Glutamatergic neuron (in vitro differentiated cells): ENCODE data around the gene MTMR10. TPM values are rescaled to one million over a fixed set of nuclear protein-coding genes. Genes with fewer than 3 reads are reported as not detected.

Experiments
- DNase-seq: peaks from one replicate; pipeline ENCODE4 v3.0.0; 2022
- H3K27ac Mint-ChIP-seq: one replicate; pipeline ENCODE4 v1.8.0; 2020; ENCODE audit warnings: mild to moderate bottlenecking, mixed read lengths, inconsistent platforms; ENCODE audit not compliant: unreplicated experiment
- H3K27me3 Mint-ChIP-seq: one replicate; pipeline ENCODE4 v1.8.0; 2020; ENCODE audit warnings: mild to moderate bottlenecking, moderate library complexity, mixed read lengths, inconsistent platforms; ENCODE audit not compliant: unreplicated experiment
- H3K36me3 Mint-ChIP-seq: one replicate; pipeline ENCODE4 v1.8.0; 2020; ENCODE audit warnings: mild to moderate bottlenecking, mixed read lengths, inconsistent platforms; ENCODE audit not compliant: unreplicated experiment
- H3K4me1 Mint-ChIP-seq: one replicate; pipeline ENCODE4 v1.8.0; 2020; ENCODE audit warnings: mild to moderate bottlenecking, low read depth, mixed read lengths, inconsistent platforms; ENCODE audit not compliant: unreplicated experiment
- H3K4me3 Mint-ChIP-seq: one replicate; pipeline ENCODE4 v1.8.0; 2020; ENCODE audit warnings: mild to moderate bottlenecking, mixed read lengths, inconsistent platforms; ENCODE audit not compliant: unreplicated experiment
- H3K9me3 Mint-ChIP-seq: one replicate; pipeline ENCODE4 v1.8.0; 2020; ENCODE audit warnings: mild to moderate bottlenecking, moderate library complexity, mixed read lengths, inconsistent platforms; ENCODE audit not compliant: unreplicated experiment
- total RNA-seq: library from RNA; stranded (reverse); fragmentation: NEBNext Ultra II Directional; extraction: Animal tissue kit (Norgen Biotek cat#: 25700); gene quantifications from one replicate; pipeline ENCODE4 v1.2.1, GENCODE V29; 2021; ENCODE audit not compliant: unreplicated experiment
- TF ChIP-seq, protein P1 (sequence below): fragments of 200-600 bp; sonication (generic); IDR thresholded peaks from one replicate; pipeline ENCODE4 v1.5.0; 2021; ENCODE audit not compliant: partially characterized antibody, unreplicated experiment

Gene MTMR10
- total RNA-seq, 1 donor from 2014 or later = 17.1 TPM

DNA sequence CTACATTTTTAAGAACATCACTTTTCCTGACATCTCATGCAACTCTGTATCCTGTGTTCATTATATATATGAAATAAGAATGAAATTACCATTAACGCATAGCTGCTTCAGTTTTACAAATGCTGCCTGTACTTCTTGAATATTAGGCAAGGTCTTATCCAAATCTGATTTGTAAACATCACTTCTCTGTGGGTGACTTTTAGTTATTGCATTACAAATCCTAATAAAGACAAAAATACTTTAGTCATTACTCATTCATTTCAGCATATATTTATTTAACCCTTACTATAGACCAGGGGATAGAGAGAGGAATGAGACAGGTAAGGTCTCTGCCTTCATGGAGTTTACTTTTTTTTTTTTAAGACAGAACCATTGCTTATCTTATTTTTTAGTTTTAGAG is 36.8 kb downstream of the MTMR10 start:
- no peak overlapping the region for H3K27ac Mint-ChIP-seq
- H3K9me3 Mint-ChIP-seq = peaks cover 1% of the 10 kb centered on the region
- H3K4me1 Mint-ChIP-seq = peaks cover 22% of the 10 kb centered on the region
- DNase-seq = no peak
- TF ChIP-seq, protein P1, sequence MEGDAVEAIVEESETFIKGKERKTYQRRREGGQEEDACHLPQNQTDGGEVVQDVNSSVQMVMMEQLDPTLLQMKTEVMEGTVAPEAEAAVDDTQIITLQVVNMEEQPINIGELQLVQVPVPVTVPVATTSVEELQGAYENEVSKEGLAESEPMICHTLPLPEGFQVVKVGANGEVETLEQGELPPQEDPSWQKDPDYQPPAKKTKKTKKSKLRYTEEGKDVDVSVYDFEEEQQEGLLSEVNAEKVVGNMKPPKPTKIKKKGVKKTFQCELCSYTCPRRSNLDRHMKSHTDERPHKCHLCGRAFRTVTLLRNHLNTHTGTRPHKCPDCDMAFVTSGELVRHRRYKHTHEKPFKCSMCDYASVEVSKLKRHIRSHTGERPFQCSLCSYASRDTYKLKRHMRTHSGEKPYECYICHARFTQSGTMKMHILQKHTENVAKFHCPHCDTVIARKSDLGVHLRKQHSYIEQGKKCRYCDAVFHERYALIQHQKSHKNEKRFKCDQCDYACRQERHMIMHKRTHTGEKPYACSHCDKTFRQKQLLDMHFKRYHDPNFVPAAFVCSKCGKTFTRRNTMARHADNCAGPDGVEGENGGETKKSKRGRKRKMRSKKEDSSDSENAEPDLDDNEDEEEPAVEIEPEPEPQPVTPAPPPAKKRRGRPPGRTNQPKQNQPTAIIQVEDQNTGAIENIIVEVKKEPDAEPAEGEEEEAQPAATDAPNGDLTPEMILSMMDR = no peak
- H3K27me3 Mint-ChIP-seq = no peaks in the 10 kb centered on the region
- H3K4me3 Mint-ChIP-seq = no peak overlapping the region
- H3K36me3 Mint-ChIP-seq = peaks cover 11% of the 10 kb centered on the region

DNA sequence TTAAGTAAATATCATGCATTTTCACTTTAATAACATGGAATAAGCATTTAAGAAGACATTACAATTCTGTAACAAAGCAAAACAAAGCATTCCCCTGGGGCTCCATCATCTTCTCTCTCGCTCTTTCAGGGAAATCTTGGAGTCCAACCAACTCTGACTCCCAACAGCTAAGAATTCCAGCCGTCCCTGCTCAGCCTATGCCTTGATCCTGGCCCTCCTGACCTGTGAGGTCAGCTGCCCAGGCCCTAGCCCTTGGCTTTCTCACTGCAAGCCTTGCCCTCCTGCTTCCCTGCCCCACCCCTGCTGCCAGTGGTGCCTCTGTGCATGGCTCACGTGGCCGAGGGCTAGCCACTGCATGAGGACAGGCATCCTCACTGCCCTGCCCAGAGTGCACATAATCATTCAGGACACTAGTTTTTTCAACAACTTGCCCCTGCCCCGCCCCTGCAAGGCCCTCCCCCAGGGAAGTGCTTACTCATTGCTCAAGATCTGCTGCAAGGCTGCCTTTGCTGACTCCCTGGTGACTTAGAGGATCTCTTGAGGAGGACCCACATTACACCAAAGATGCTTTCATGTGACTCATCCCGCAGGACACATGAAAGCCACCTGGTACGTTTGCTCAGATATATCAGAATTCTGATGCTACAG is 37.6 kb downstream of the MTMR10 start:
- Mint-ChIP-seq H3K4me3 (no peak overlapping the region), H3K27me3 (no peaks in the 10 kb centered on the region), H3K27ac (no peak overlapping the region), H3K9me3 (peaks cover 3% of the 10 kb centered on the region), H3K36me3 (peaks cover 16% of the 10 kb centered on the region), H3K4me1 (peaks cover 14% of the 10 kb centered on the region)
- TF ChIP-seq, protein P1 = no peak
- no peak for DNase-seq

- Mint-ChIP-seq H3K9me3 (peaks cover 3% of the 10 kb centered on the region), H3K27ac (no peak overlapping the region), H3K27me3 (no peaks in the 10 kb centered on the region), H3K4me1 (peaks cover 12% of the 10 kb centered on the region), H3K4me3 (no peak overlapping the region), H3K36me3 (peaks cover 15% of the 10 kb centered on the region)
- TF ChIP-seq, protein P1 = no peak
- DNase-seq = no peak
These were observed 38.2 kb downstream of the MTMR10 start for GRCh38 chr15:30953183-30953582.

DNA sequence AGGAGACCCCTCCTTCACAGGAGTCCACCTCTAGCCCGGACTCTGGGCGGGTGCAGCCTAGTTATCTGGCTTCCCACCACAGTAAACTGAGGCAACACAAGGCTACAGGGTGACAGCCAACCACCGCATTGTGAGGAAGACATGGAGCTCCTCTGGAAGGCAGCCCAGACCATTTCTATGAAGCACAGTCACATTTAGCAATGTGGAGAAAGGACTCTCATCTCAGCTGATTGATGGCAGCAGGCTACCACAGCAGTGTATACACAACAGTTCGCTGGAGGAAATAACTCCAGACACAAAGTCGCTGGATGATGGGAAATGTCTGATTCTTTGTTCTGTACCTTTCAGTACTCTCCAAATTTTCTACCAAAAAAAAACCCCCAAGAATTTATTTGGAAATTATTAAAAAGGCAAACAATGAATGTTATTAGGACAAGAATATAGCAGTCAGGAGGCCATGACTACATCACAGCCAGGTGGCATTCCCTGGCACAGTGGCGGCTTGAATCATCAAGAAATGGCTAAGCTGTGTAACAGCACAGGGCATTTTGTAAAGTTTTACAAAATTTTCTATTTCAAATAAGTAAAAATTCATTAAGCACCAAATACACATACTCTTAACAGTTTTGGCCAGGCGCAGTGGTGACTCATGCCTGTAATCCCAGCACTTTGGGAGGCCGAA is 47.6 kb downstream of the MTMR10 start:
- Mint-ChIP-seq H3K4me3 (no peak overlapping the region), H3K4me1 (peaks cover 11% of the 10 kb centered on the region), H3K36me3 (peaks cover 8% of the 10 kb centered on the region), H3K9me3 (no peaks in the 10 kb centered on the region), H3K27me3 (no peaks in the 10 kb centered on the region), H3K27ac (no peak overlapping the region)
- no peak for DNase-seq
- TF ChIP-seq, protein P1 = no peak

DNA sequence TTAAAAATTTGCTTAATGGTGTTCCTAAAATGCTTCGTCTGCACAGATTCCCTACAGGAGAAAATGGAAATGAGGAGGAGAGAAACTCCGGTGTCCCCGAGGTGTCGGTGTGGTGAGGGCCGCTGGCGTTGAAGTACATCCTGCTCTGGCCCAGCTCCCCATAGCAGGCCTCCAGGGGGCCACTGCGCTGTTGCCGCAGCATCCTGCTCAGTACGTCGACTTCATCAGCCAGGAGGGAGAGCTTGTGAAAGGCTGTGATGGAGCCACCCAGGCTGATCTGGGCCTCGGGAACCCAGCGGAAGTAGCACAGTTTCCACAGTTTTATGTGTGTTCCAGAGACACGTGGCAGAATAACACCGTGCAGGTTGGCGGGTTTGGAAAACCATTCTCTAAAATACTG is 49.9 kb downstream of the MTMR10 start:
- H3K27ac Mint-ChIP-seq = peak overlapping the region; percentile 75
- no peaks in the 10 kb centered on the region for H3K27me3 Mint-ChIP-seq
- H3K36me3 Mint-ChIP-seq = peaks cover 4% of the 10 kb centered on the region
- H3K4me3 Mint-ChIP-seq = no peak overlapping the region
- TF ChIP-seq, protein P1 = no peak
- H3K9me3 Mint-ChIP-seq = no peaks in the 10 kb centered on the region
- peaks cover 11% of the 10 kb centered on the region for H3K4me1 Mint-ChIP-seq
- peak; percentile 43 for DNase-seq
